ENCODE measurements around the gene CA9.

GRCh38 chr9:35683323-35683722 is 9.6 kb downstream of the CA9 start:
- TF ChIP-seq EZH2 (IDR thresholded peaks at IDR 0.05; ENCODE audit: insufficient read depth, low read length) (no peak), CTCF (IDR thresholded peaks at IDR 0.05; ENCODE audit: insufficient read depth, low read depth, low read length) (no peak)

All from astrocyte (in vitro differentiated cells and primary cell).